A549 (cell line): ENCODE data around the gene RTRAF. TPM values are rescaled to one million over a fixed set of nuclear protein-coding genes. Genes with fewer than 3 reads are reported as not detected.

ENCODE experiments used
- ATAC-seq, 2 experiments: fragments of 200-7000 bp in 1 of 2; fragments of >200 bp in 1 of 2; cut with Nextera tagmentation in 1 of 2; cut with Tn5 transposase in 1 of 2; 3 replicates each; pipeline versions ENCODE4 v1.8.0 to v1.9.1; 2018 to 2020; ENCODE audit warnings: mild to moderate bottlenecking in 1 of 2, moderate library complexity in 1 of 2
- CTCF ChIA-PET: fragments of 300-600 bp; sonication (Branson Sonifier 250); formaldehyde crosslinking; extraction: SDS; loops from one replicate; lab custom pipeline; 2021; ENCODE audit warnings: antibody characterized with exemption, inconsistent platforms; lab: Yijun Ruan, JAX
- POLR2A ChIA-PET: fragments of 350-600 bp; formaldehyde crosslinking; extraction: SDS; loops from one replicate; lab custom pipeline; 2021; ENCODE audit warnings: antibody characterized with exemption, inconsistent platforms; lab: Yijun Ruan, JAX
- DNase-seq, 2 experiments: peaks; one replicate each; pipeline versions ENCODE4 v3.0.0 to v3.0.0-alpha.2; 2011 to 2016; ENCODE audit warnings: low read depth in 1 of 2, low spot score in 1 of 2
- FAIRE-seq: peaks from 2 replicates; lab custom pipeline; 2011; peaks lifted over from hg19 to GRCh38; lab: Jason Lieb, UNC
- H3K27ac ChIP-seq, 2 experiments: fragments of >200 bp; sonication (Bioruptor Twin); formaldehyde crosslinking; 3 replicates each; pipeline ENCODE4 v1.5.1; 2016 to 2017
- H3K4me1 ChIP-seq: fragments of >200 bp; sonication (Bioruptor Twin); formaldehyde crosslinking; 3 replicates; pipeline ENCODE4 v1.6.1; 2016
- H3K4me2 ChIP-seq: fragments of >200 bp; sonication (Bioruptor Twin); formaldehyde crosslinking; 3 replicates; pipeline ENCODE4 v1.6.1; 2016
- H3K4me3 ChIP-seq: fragments of >200 bp; sonication (Bioruptor Twin); formaldehyde crosslinking; 3 replicates; pipeline ENCODE4 v1.5.1; 2016
- H3K9me3 ChIP-seq: fragments of >200 bp; sonication (Bioruptor Twin); formaldehyde crosslinking; 3 replicates; pipeline ENCODE4 v1.6.1; 2016
- CBX2 ChIP-seq: fragments of 200-600 bp; sonication (generic); IDR thresholded peaks from 2 replicates; pipeline ENCODE4 v1.6.1; 2016; ENCODE audit warnings: low read depth, mild to moderate bottlenecking, borderline replicate concordance
- CEBPB ChIP-seq, 2 experiments: fragments of >200 bp in 1 of 2; sonication (Bioruptor Twin) in 1 of 2; formaldehyde crosslinking in 1 of 2; IDR thresholded peaks; 2 replicates each; pipeline ENCODE4 v1.6.1; 2012 to 2016
- CHD2 ChIP-seq: fragments of 150-350 bp; IDR thresholded peaks from 2 replicates; pipeline ENCODE4 v1.6.1; 2014; ENCODE audit warnings: low read length; ENCODE audit not compliant: partially characterized antibody
- EHF ChIP-seq: fragments of 250-450 bp; sonication (Bioruptor Pico); IDR thresholded peaks from 2 replicates; pipeline ENCODE4 v1.5.0; 2020; ENCODE audit warnings: mild to moderate bottlenecking
- FOXS1 ChIP-seq: fragments of 250-450 bp; sonication (Bioruptor Pico); IDR thresholded peaks from 2 replicates; pipeline ENCODE4 v1.5.0; 2020; ENCODE audit warnings: mild to moderate bottlenecking, moderate library complexity
- HOXB13 ChIP-seq: fragments of 250-450 bp; sonication (Bioruptor Pico); IDR thresholded peaks from 2 replicates; pipeline ENCODE4 v1.5.0; 2020; ENCODE audit warnings: low read depth, mild to moderate bottlenecking, moderate library complexity
- HOXB5 ChIP-seq: fragments of 250-450 bp; sonication (Bioruptor Pico); IDR thresholded peaks from 2 replicates; pipeline ENCODE4 v1.5.0; 2020; ENCODE audit warnings: mild to moderate bottlenecking, moderate library complexity
- JUN ChIP-seq, 2 experiments: fragments of >200 bp; sonication (Bioruptor Twin); formaldehyde crosslinking; IDR thresholded peaks; 2 replicates in 1 of 2; 3 replicates in 1 of 2; pipeline ENCODE4 v1.6.1; 2016 to 2017
- KDM5A ChIP-seq: fragments of 200-600 bp; sonication (generic); IDR thresholded peaks from 2 replicates; pipeline ENCODE4 v1.6.1; 2016; ENCODE audit warnings: antibody characterized with exemption, mild to moderate bottlenecking
- MAZ ChIP-seq: fragments of 150-350 bp; IDR thresholded peaks from 2 replicates; pipeline ENCODE4 v1.6.1; 2014; ENCODE audit warnings: antibody characterized with exemption, low read depth, low read length, borderline replicate concordance
- NFE2L2 ChIP-seq: fragments of 150-350 bp; conservative IDR thresholded peaks from 2 replicates; pipeline ENCODE4 v1.6.1; 2014; ENCODE audit warnings: low read length
- NR3C1 ChIP-seq: fragments of >200 bp; sonication (Bioruptor Twin); formaldehyde crosslinking; IDR thresholded peaks from 3 replicates; pipeline ENCODE4 v1.6.1; 2017
- PBX3 ChIP-seq: IDR thresholded peaks from 2 replicates; pipeline ENCODE4 v1.6.1; 2012
- RAD21 ChIP-seq, 2 experiments: fragments of >200 bp in 1 of 2; sonication (Bioruptor Twin) in 1 of 2; formaldehyde crosslinking in 1 of 2; IDR thresholded peaks in 1 of 2; conservative IDR thresholded peaks in 1 of 2; 2 replicates in 1 of 2; 3 replicates in 1 of 2; pipeline ENCODE4 v1.6.1; 2012 to 2018; ENCODE audit warnings: inconsistent platforms in 1 of 2
- SMC3 ChIP-seq: fragments of >200 bp; sonication (Bioruptor Twin); formaldehyde crosslinking; IDR thresholded peaks from 3 replicates; pipeline ENCODE4 v1.6.1; 2018; ENCODE audit warnings: inconsistent platforms
- ZSCAN20 ChIP-seq: fragments of 250-450 bp; sonication (Bioruptor Pico); IDR thresholded peaks from 2 replicates; pipeline ENCODE4 v1.8.0; 2022; ENCODE audit warnings: mild to moderate bottlenecking, moderate library complexity
- WGBS: methylation state at CpG from one replicate; pipeline ENCODE4 v1.1.6; 2017; ENCODE audit errors: missing lambda C conversion rate; 5-methylcytosine and 5-hydroxymethylcytosine counted together
- polyA plus RNA-seq, 4 experiments: library from polyadenylated mRNA; depleted of rRNA in 3 of 4; stranded (reverse); fragments of >200 nt; fragmentation: RNase III in 1 of 4; extraction: RNeasy Plus Mini Kit Qiagen cat#74134 plus additional on column Dnase treatment in 1 of 4; gene quantifications; 2 replicates in 3 of 4; 3 replicates in 1 of 4; pipeline ENCODE4 v1.2.3, GENCODE V29; 2011 to 2017
- TF ChIP-seq, protein P1 (sequence below): fragments of 450-650 bp; IDR thresholded peaks from 2 replicates; pipeline ENCODE4 v1.6.1; 2014; ENCODE audit warnings: antibody characterized with exemption
- TF ChIP-seq, protein P2 (sequence below): fragments of 150-350 bp; IDR thresholded peaks from 2 replicates; pipeline ENCODE4 v1.6.1; 2014; ENCODE audit warnings: low read depth, mild to moderate bottlenecking, low read length
- TF ChIP-seq, protein P3 (sequence below): IDR thresholded peaks from 2 replicates; pipeline ENCODE4 v1.6.1; 2012
- TF ChIP-seq, protein P4 (sequence below): IDR thresholded peaks from 2 replicates; pipeline ENCODE4 v1.6.1; 2012; ENCODE audit warnings: low read depth, borderline replicate concordance
- TF ChIP-seq, protein P5 (sequence below): fragments of >200 bp; sonication (Bioruptor Twin); formaldehyde crosslinking; IDR thresholded peaks from 3 replicates; pipeline ENCODE4 v1.5.1; 2016

RTRAF gene
- polyA plus RNA-seq, 2 of the 4 experiments (the other 2 are of a cell fraction) = 271 to 341 TPM

GRCh38 chr14:51990488-51990887, 1.1 kb downstream of the RTRAF start:
- CTCF ChIA-PET = interaction anchor here (0.6 to 3.2 kb wide), 2 partner anchors 11 to 53 kb away, joined by 3 to 15 read pairs; no protein-coding TSS in a partner anchor

GRCh38 chr14:51993285-51993920, 4.1 kb downstream of the RTRAF start:
- FAIRE-seq (peak; percentile 7), ATAC-seq (no peak)
- WGBS = 74% methylated on average over 3 of the region's 3 CpGs
- Histone ChIP-seq H3K4me3 (no peak overlapping the region), H3K9me3 (no peaks in the 10 kb centered on the region)
- CTCF ChIA-PET = interaction anchor here (0.6 to 4.0 kb wide), 6 partner anchors 9 to 987 kb away, joined by 3 to 21 read pairs (median 6); no protein-coding TSS in a partner anchor
- TF ChIP-seq, protein P1, sequence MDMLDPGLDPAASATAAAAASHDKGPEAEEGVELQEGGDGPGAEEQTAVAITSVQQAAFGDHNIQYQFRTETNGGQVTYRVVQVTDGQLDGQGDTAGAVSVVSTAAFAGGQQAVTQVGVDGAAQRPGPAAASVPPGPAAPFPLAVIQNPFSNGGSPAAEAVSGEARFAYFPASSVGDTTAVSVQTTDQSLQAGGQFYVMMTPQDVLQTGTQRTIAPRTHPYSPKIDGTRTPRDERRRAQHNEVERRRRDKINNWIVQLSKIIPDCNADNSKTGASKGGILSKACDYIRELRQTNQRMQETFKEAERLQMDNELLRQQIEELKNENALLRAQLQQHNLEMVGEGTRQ = no peak
- TF ChIP-seq FOXS1 (no peak), CEBPB (IDR thresholded peaks at IDR 0.05) (no peak)
- TF ChIP-seq, protein P2, sequence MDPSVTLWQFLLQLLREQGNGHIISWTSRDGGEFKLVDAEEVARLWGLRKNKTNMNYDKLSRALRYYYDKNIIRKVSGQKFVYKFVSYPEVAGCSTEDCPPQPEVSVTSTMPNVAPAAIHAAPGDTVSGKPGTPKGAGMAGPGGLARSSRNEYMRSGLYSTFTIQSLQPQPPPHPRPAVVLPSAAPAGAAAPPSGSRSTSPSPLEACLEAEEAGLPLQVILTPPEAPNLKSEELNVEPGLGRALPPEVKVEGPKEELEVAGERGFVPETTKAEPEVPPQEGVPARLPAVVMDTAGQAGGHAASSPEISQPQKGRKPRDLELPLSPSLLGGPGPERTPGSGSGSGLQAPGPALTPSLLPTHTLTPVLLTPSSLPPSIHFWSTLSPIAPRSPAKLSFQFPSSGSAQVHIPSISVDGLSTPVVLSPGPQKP = no peak
- TF ChIP-seq, all 56 proteins: peak for 0
- H3K27ac ChIP-seq = no peak overlapping the region
- no peak overlapping the region for H3K4me2 ChIP-seq
- POLR2A ChIA-PET = no interaction called here
- peaks cover 12% of the 10 kb centered on the region; the same call in 2 of the 3 replicates for H3K4me1 ChIP-seq
- DNase-seq = no peak

More at GRCh38 chr14:51990488-51990887, 1.1 kb downstream of the RTRAF start:
- no peak for ATAC-seq
- FAIRE-seq = no peak
- TF ChIP-seq NR3C1 (no peak), ZSCAN20 (CRISPR knock-in tag) (no peak), KDM5A (no peak), EHF (CRISPR knock-in tag) (no peak), HOXB13 (no peak), CBX2 (no peak), HOXB5 (no peak), NFE2L2 (no peak), CHD2 (no peak), MAZ (no peak), JUN (IDR thresholded peaks at IDR 0.05) (no peak)
- TF ChIP-seq, protein P3, sequence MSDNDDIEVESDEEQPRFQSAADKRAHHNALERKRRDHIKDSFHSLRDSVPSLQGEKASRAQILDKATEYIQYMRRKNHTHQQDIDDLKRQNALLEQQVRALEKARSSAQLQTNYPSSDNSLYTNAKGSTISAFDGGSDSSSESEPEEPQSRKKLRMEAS = no peak
- TF ChIP-seq, protein P4, sequence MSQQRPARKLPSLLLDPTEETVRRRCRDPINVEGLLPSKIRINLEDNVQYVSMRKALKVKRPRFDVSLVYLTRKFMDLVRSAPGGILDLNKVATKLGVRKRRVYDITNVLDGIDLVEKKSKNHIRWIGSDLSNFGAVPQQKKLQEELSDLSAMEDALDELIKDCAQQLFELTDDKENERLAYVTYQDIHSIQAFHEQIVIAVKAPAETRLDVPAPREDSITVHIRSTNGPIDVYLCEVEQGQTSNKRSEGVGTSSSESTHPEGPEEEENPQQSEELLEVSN = no peak
- TF ChIP-seq, all 56 proteins: peak for 0
- DNase-seq = no peak
- Histone ChIP-seq H3K9me3 (no peaks in the 10 kb centered on the region), H3K27ac (peak overlapping the region; percentile 83 to 92; a peak in 5 of 6 replicates), H3K4me1 (peaks cover 12% of the 10 kb centered on the region; the same call in 2 of the 3 replicates), H3K4me2 (peak overlapping the region; percentile 77), H3K4me3 (peak overlapping the region; percentile 86)
- POLR2A ChIA-PET = no interaction called here
- WGBS = 38% methylated on average over 3 of the region's 3 CpGs

GRCh38 chr14:51996148-51996746, 6.9 kb downstream of the RTRAF start:
- 46% methylated on average over 4 of the region's 4 CpGs for WGBS
- POLR2A ChIA-PET = no interaction called here

More at GRCh38 chr14:51996148-51996746, 6.9 kb downstream of the RTRAF start:
- peak in 1 of 2 experiments; percentile 54 for DNase-seq
- TF ChIP-seq HOXB13 = no peak
- TF ChIP-seq SMC3 = peak; percentile 53
- no peak for TF ChIP-seq PBX3
- TF ChIP-seq RAD21 (conservative IDR thresholded peaks at IDR 0.05 in 1 of 2, IDR thresholded peaks at IDR 0.05 in 1 of 2) = peak; percentile 60 to 74
- TF ChIP-seq, protein P5, sequence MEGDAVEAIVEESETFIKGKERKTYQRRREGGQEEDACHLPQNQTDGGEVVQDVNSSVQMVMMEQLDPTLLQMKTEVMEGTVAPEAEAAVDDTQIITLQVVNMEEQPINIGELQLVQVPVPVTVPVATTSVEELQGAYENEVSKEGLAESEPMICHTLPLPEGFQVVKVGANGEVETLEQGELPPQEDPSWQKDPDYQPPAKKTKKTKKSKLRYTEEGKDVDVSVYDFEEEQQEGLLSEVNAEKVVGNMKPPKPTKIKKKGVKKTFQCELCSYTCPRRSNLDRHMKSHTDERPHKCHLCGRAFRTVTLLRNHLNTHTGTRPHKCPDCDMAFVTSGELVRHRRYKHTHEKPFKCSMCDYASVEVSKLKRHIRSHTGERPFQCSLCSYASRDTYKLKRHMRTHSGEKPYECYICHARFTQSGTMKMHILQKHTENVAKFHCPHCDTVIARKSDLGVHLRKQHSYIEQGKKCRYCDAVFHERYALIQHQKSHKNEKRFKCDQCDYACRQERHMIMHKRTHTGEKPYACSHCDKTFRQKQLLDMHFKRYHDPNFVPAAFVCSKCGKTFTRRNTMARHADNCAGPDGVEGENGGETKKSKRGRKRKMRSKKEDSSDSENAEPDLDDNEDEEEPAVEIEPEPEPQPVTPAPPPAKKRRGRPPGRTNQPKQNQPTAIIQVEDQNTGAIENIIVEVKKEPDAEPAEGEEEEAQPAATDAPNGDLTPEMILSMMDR = peak; percentile 70
- no peaks in the 10 kb centered on the region for H3K9me3 ChIP-seq
- H3K4me2 ChIP-seq = no peak overlapping the region
- ATAC-seq = no peak
- CTCF ChIA-PET = interaction anchor here (0.6 to 4.0 kb wide), 21 partner anchors 8 to 725 kb away, joined by 3 to 30 read pairs (median 4); no protein-coding TSS in a partner anchor
- H3K27ac ChIP-seq = no peak overlapping the region
- peak; percentile 13 for FAIRE-seq
- peaks cover under 1% of the 10 kb centered on the region; the same call in 1 of the 3 replicates for H3K4me1 ChIP-seq
- H3K4me3 ChIP-seq = no peak overlapping the region
